Liver (tissue), 9 donors: ENCODE data around the gene PIK3R5. TPM values are rescaled to one million over a fixed set of nuclear protein-coding genes. Genes with fewer than 3 reads are reported as not detected.

Experiments
- DNase-seq: peaks from one replicate; pipeline ENCODE4 v3.0.0-alpha.2; 2017; ENCODE audit warnings: low spot score
- H3K27ac ChIP-seq, 2 donors: one replicate each; pipeline ENCODE4 v1.7.0; 2013; ENCODE audit warnings: inconsistent platforms in 2 of 2, low read length in 2 of 2, control low read depth in 1 of 2, low read depth in 1 of 2, mild to moderate bottlenecking in 1 of 2
- H3K27me3 ChIP-seq, 4 donors: one replicate each; pipeline versions ENCODE4 v1.6.1 to v1.7.0; 2013; ENCODE audit warnings: low read length in 3 of 4, inconsistent platforms in 1 of 4, mild to moderate bottlenecking in 1 of 4, moderate library complexity in 1 of 4; ENCODE audit not compliant: control insufficient read depth in 4 of 4, insufficient read depth in 4 of 4
- H3K36me3 ChIP-seq, 4 donors: one replicate each; pipeline versions ENCODE4 v1.6.1 to v1.7.0; 2013; ENCODE audit warnings: low read length in 3 of 4, mild to moderate bottlenecking in 3 of 4, low read depth in 1 of 4, moderate library complexity in 1 of 4; ENCODE audit not compliant: control insufficient read depth in 4 of 4, insufficient read depth in 3 of 4
- H3K4me1 ChIP-seq, 4 donors: one replicate each; pipeline versions ENCODE4 v1.6.1 to v1.7.0; 2013; ENCODE audit warnings: low read length in 3 of 4, mild to moderate bottlenecking in 3 of 4, moderate library complexity in 1 of 4; ENCODE audit not compliant: control insufficient read depth in 4 of 4, insufficient read depth in 4 of 4
- H3K4me3 ChIP-seq, 3 donors: one replicate each; pipeline versions ENCODE4 v1.6.1 to v1.7.0; 2013; ENCODE audit warnings: low read length in 3 of 3, control low read depth in 1 of 3, low read depth in 1 of 3, mild to moderate bottlenecking in 1 of 3
- H3K9ac ChIP-seq, 2 donors: one replicate each; pipeline ENCODE4 v1.7.0; 2013; ENCODE audit warnings: low read length in 2 of 2, mild to moderate bottlenecking in 2 of 2, moderate library complexity in 2 of 2, control low read depth in 1 of 2, low read depth in 1 of 2
- H3K9me3 ChIP-seq, 4 donors: one replicate each; pipeline versions ENCODE4 v1.6.1 to v1.7.0; 2013; ENCODE audit warnings: low read length in 3 of 4; ENCODE audit not compliant: control insufficient read depth in 4 of 4
- EGR1 ChIP-seq, 2 donors: IDR thresholded peaks; 2 replicates each; pipeline ENCODE4 v1.6.1; 2016 to 2018; ENCODE audit warnings: antibody characterized with exemption in 2 of 2, low read depth in 2 of 2
- FOXA1 ChIP-seq: IDR thresholded peaks from 2 replicates; pipeline ENCODE4 v1.6.1; 2016; ENCODE audit warnings: antibody characterized with exemption
- GABPA ChIP-seq, 2 donors: IDR thresholded peaks in 1 of 2; conservative IDR thresholded peaks in 1 of 2; 2 replicates each; pipeline ENCODE4 v1.6.1; 2016; ENCODE audit warnings: antibody characterized with exemption in 2 of 2, mild to moderate bottlenecking in 1 of 2, moderate library complexity in 1 of 2
- HNF4A ChIP-seq, 2 donors: conservative IDR thresholded peaks; 2 replicates each; pipeline ENCODE4 v1.6.1; 2016; ENCODE audit warnings: antibody characterized with exemption in 2 of 2, mild to moderate bottlenecking in 2 of 2
- HNF4G ChIP-seq: IDR thresholded peaks from 2 replicates; pipeline ENCODE4 v1.6.1; 2016; ENCODE audit warnings: antibody characterized with exemption
- JUND ChIP-seq, 2 donors: IDR thresholded peaks; 2 replicates each; pipeline ENCODE4 v1.6.1; 2016; ENCODE audit warnings: antibody characterized with exemption in 2 of 2
- NR2F2 ChIP-seq: IDR thresholded peaks from 2 replicates; pipeline ENCODE4 v1.6.1; 2016; ENCODE audit warnings: antibody characterized with exemption
- RAD21 ChIP-seq, 2 donors: IDR thresholded peaks; 2 replicates each; pipeline ENCODE4 v1.6.1; 2016; ENCODE audit warnings: antibody characterized with exemption in 2 of 2, mild to moderate bottlenecking in 2 of 2
- RXRA ChIP-seq, 2 donors: IDR thresholded peaks; 2 replicates each; pipeline ENCODE4 v1.6.1; 2017 to 2018; ENCODE audit warnings: antibody characterized with exemption in 2 of 2, mild to moderate bottlenecking in 1 of 2
- SP1 ChIP-seq: IDR thresholded peaks from 2 replicates; pipeline ENCODE4 v1.6.1; 2018; ENCODE audit warnings: antibody characterized with exemption, mild to moderate bottlenecking
- TAF1 ChIP-seq: conservative IDR thresholded peaks from 2 replicates; pipeline ENCODE4 v1.6.1; 2016; ENCODE audit warnings: antibody characterized with exemption, mild to moderate bottlenecking
- YY1 ChIP-seq: IDR thresholded peaks from 2 replicates; pipeline ENCODE4 v1.6.1; 2016; ENCODE audit warnings: antibody characterized with exemption, mild to moderate bottlenecking
- whole genome bisulfite sequencing: extraction: QIAGEN DNeasy Blood & Tissue Kit; methylation state at CpG from one replicate; pipeline ENCODE4 v1.1.7; 2013; 5-methylcytosine and 5-hydroxymethylcytosine counted together
- polyA plus RNA-seq, 2 donors: library from polyadenylated mRNA; stranded (reverse) in 1 of 2; unstranded in 1 of 2; fragments of 200-250 nt in 1 of 2; fragments of >200 nt in 1 of 2; fragmentation: Nextera tagmentation in 1 of 2; extraction: Ambion mirVana in 1 of 2; gene quantifications; one replicate each; pipeline versions ENCODE4 v1.2.1 to v1.2.3, GENCODE V29; 2013 to 2015
- total RNA-seq, 2 donors: library from RNA; depleted of rRNA; stranded (reverse); fragments of >200 nt; gene quantifications; one replicate each; pipeline ENCODE4 v1.2.3, GENCODE V29; 2014
- TF ChIP-seq, protein P1 (sequence below): IDR thresholded peaks from 2 replicates; pipeline ENCODE4 v1.6.1; 2016; ENCODE audit warnings: antibody characterized with exemption
- TF ChIP-seq, protein P2 (sequence below): IDR thresholded peaks from 2 replicates; pipeline ENCODE4 v1.6.1; 2016; ENCODE audit warnings: antibody characterized with exemption, mild to moderate bottlenecking
- TF ChIP-seq, protein P3 (sequence below): IDR thresholded peaks from 2 replicates; pipeline ENCODE4 v1.6.1; 2016; ENCODE audit warnings: antibody characterized with exemption
- donor health status: healthy.
- donor health status: healthy.
- donor health status: healthy.
- donor health status: healthy.
- donor health status: healthy.

PIK3R5 gene
- total and polyA plus RNA-seq, 4 donors: 0.93 to 7.8 (median 2.6) TPM

DNA sequence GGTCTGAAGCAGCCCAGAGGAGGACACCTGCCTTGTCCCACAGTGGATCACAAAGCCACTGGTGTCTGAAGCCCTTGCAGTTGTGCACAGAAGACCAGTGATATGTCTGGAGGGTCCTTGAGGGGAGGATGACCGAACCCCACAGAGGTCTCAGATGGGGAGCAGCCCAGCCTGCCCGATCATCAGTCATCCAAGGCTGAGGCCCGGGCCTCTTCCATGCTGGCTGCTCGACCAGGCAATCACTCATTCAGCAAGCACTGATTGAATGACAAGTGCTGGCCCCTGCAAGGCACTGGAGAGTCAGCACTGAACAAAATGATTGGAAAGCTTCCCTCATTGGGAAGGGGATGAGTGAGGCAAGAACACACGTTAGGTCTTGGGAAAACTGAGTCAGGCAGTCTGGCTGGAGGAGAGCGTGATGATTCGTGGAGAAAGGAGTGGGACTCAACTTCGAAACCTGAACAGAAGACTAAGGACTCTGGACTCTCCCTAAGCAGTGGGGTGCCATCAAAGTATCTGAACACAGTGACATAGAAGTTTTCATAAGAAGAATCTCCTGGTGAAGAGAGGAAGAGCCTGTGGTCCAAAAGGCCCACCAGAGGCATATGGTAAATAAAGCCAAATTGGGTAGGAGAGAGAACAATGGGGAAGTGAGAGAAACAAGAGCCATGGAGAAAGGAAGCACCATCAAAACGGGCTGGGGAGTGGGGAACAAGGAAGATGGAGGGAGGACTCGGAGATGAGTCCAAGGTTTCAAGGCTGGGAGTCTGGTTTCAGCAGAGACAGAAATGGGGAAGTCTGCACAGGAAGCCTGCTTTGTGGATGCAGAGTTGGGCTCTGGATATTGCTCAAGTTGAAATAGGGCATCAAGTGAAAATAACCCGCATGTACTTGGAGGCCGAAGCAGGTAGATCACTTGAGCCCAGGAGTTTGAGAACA lies 10.2 kb downstream of the PIK3R5 start:
- Histone ChIP-seq H3K4me1 (no peaks in the 10 kb centered on the region), H3K27me3 (no peaks in the 10 kb centered on the region), H3K9me3 (no peaks in the 10 kb centered on the region), H3K27ac (peak overlapping the region; percentile 49 to 65), H3K4me3 (no peak overlapping the region), H3K9ac (no peak overlapping the region), H3K36me3 (no peaks in the 10 kb centered on the region)
- DNase-seq: no peak
- WGBS: 79% methylated on average over 12 of the region's 12 CpGs
- TF ChIP-seq TAF1 (no peak), RXRA (IDR thresholded peaks at IDR 0.05) (no peak), YY1 (no peak), EGR1 (IDR thresholded peaks at IDR 0.05; ENCODE audit: low read depth in 2 of 2) (no peak)

DNA sequence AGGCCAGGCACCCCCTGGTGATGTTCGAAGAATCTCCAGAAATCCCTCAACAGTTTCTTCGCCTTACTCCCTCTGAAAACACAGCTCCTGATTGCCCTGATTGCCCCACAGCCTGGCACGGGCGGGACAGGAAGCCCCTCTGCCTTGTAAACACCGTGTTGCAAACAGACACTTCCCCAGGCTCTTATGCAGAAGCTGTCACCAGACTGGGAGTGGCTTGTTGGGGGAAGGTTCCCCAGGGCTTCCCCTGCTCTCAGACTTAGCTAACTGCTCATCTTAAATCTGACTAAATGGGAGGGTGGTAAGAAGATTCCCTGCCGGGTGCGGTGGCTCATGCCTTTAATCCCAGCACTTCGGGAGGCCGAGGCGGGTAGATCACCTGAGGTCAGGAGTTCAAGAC lies 11.2 kb downstream of the PIK3R5 start:
- Histone ChIP-seq H3K9ac (no peak overlapping the region), H3K27ac (peak overlapping the region; percentile 49 to 55), H3K36me3 (no peaks in the 10 kb centered on the region), H3K27me3 (no peaks in the 10 kb centered on the region), H3K9me3 (no peaks in the 10 kb centered on the region), H3K4me3 (no peak overlapping the region), H3K4me1 (no peaks in the 10 kb centered on the region)
- no peak for DNase-seq
- no peak for TF ChIP-seq RAD21 (IDR thresholded peaks at IDR 0.05)
- TF ChIP-seq GABPA (IDR thresholded peaks at IDR 0.05 in 1 of 2, conservative IDR thresholded peaks at IDR 0.05 in 1 of 2): peak in 1 of 2 donors; percentile 30
- WGBS: 29% methylated on average over 10 of the region's 10 CpGs

- Histone ChIP-seq H3K9ac (no peak overlapping the region), H3K27ac (peak overlapping the region; percentile 9 to 47), H3K9me3 (no peaks in the 10 kb centered on the region), H3K4me3 (no peak overlapping the region), H3K36me3 (no peaks in the 10 kb centered on the region), H3K27me3 (no peaks in the 10 kb centered on the region), H3K4me1 (no peaks in the 10 kb centered on the region)
- TF ChIP-seq EGR1 (IDR thresholded peaks at IDR 0.05; ENCODE audit: low read depth in 2 of 2) (no peak), TAF1 (no peak), RXRA (IDR thresholded peaks at IDR 0.05) (no peak), SP1 (no peak), FOXA1 (no peak), HNF4A (conservative IDR thresholded peaks at IDR 0.05) (no peak), JUND (IDR thresholded peaks at IDR 0.05) (no peak), RAD21 (IDR thresholded peaks at IDR 0.05) (no peak), GABPA (IDR thresholded peaks at IDR 0.05 in 1 of 2, conservative IDR thresholded peaks at IDR 0.05 in 1 of 2) (no peak), HNF4G (no peak), NR2F2 (no peak)
- TF ChIP-seq, protein P1, sequence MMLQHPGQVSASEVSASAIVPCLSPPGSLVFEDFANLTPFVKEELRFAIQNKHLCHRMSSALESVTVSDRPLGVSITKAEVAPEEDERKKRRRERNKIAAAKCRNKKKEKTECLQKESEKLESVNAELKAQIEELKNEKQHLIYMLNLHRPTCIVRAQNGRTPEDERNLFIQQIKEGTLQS: no peak
- TF ChIP-seq, protein P2, sequence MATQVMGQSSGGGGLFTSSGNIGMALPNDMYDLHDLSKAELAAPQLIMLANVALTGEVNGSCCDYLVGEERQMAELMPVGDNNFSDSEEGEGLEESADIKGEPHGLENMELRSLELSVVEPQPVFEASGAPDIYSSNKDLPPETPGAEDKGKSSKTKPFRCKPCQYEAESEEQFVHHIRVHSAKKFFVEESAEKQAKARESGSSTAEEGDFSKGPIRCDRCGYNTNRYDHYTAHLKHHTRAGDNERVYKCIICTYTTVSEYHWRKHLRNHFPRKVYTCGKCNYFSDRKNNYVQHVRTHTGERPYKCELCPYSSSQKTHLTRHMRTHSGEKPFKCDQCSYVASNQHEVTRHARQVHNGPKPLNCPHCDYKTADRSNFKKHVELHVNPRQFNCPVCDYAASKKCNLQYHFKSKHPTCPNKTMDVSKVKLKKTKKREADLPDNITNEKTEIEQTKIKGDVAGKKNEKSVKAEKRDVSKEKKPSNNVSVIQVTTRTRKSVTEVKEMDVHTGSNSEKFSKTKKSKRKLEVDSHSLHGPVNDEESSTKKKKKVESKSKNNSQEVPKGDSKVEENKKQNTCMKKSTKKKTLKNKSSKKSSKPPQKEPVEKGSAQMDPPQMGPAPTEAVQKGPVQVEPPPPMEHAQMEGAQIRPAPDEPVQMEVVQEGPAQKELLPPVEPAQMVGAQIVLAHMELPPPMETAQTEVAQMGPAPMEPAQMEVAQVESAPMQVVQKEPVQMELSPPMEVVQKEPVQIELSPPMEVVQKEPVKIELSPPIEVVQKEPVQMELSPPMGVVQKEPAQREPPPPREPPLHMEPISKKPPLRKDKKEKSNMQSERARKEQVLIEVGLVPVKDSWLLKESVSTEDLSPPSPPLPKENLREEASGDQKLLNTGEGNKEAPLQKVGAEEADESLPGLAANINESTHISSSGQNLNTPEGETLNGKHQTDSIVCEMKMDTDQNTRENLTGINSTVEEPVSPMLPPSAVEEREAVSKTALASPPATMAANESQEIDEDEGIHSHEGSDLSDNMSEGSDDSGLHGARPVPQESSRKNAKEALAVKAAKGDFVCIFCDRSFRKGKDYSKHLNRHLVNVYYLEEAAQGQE: no peak
- TF ChIP-seq, protein P3, sequence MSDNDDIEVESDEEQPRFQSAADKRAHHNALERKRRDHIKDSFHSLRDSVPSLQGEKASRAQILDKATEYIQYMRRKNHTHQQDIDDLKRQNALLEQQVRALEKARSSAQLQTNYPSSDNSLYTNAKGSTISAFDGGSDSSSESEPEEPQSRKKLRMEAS: no peak
- no peak for DNase-seq
- 70% methylated on average over 2 of the region's 2 CpGs for WGBS
Observed at GRCh38 chr17:8953156-8953885, 12.2 kb downstream of the PIK3R5 start.
